Gastrocnemius medialis (tissue), 4 donors: ENCODE measurements around the gene TIMM8B.

ENCODE experiments used
- POLR2A ChIP-seq, 2 donors: fragments of 450-650 bp; IDR thresholded peaks; one replicate each; pipeline ENCODE4 v1.6.1; 2017; ENCODE audit warnings: antibody characterized with exemption in 2 of 2, mild to moderate bottlenecking in 2 of 2, moderate library complexity in 2 of 2
- TF ChIP-seq, protein P1 (sequence below), 5 experiments: fragments of 450-650 bp in 3 of 5; fragments of 200-600 bp in 2 of 5; sonication (generic) in 2 of 5; IDR thresholded peaks in 4 of 5; conservative IDR thresholded peaks in 1 of 5; 1 replicate in 4 of 5; 2 replicates in 1 of 5; pipeline ENCODE4 v1.5.1; 2016 to 2019; ENCODE audit warnings: antibody characterized with exemption in 5 of 5, mild to moderate bottlenecking in 3 of 5, moderate library complexity in 3 of 5

DNA sequence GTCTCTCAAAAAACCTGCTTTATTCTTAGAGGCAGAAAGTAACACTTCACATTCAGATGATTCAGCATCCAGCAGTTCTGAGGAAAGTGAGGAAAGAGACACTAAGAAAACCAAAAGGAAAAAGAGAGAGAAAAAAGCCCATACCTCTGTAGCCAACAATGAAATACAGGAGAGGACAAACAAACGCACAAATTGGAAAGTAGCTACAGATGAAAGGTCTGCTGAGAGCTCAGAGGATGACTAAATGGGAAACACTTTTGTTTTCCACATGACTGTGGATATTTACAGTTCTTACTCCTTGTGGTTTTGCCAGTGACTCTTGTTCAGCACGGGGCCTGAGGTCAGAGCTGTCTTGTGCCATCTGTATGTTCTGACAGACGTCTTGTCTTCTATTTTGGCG is 3.8 kb downstream of the TIMM8B start:
- TF ChIP-seq, protein P1, sequence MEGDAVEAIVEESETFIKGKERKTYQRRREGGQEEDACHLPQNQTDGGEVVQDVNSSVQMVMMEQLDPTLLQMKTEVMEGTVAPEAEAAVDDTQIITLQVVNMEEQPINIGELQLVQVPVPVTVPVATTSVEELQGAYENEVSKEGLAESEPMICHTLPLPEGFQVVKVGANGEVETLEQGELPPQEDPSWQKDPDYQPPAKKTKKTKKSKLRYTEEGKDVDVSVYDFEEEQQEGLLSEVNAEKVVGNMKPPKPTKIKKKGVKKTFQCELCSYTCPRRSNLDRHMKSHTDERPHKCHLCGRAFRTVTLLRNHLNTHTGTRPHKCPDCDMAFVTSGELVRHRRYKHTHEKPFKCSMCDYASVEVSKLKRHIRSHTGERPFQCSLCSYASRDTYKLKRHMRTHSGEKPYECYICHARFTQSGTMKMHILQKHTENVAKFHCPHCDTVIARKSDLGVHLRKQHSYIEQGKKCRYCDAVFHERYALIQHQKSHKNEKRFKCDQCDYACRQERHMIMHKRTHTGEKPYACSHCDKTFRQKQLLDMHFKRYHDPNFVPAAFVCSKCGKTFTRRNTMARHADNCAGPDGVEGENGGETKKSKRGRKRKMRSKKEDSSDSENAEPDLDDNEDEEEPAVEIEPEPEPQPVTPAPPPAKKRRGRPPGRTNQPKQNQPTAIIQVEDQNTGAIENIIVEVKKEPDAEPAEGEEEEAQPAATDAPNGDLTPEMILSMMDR (IDR thresholded peaks at IDR 0.05 in 4 of 5, conservative IDR thresholded peaks at IDR 0.05 in 1 of 5): no peak
- TF ChIP-seq POLR2A (IDR thresholded peaks at IDR 0.05): peak; percentile 51 to 66
